Activated naive CD8-positive, alpha-beta T cell (primary cell): Measurements from ENCODE around the gene KRT9.
"Not testable (repeated sequence)": the region's sequence is repeated elsewhere in the genome, so short reads cannot be mapped to it uniquely, and the experiment has no call there.

ENCODE experiments used
- H3K27ac Mint-ChIP-seq: one replicate; pipeline ENCODE4 v1.8.0; 2021; ENCODE audit warnings: mixed read lengths
- H3K27me3 Mint-ChIP-seq: one replicate; pipeline ENCODE4 v1.8.0; 2021; ENCODE audit warnings: mixed read lengths
- H3K36me3 Mint-ChIP-seq: one replicate; pipeline ENCODE4 v1.8.0; 2021; ENCODE audit warnings: mixed read lengths
- H3K4me1 Mint-ChIP-seq: one replicate; pipeline ENCODE4 v1.8.0; 2021; ENCODE audit warnings: low read depth, mixed read lengths
- H3K4me3 Mint-ChIP-seq: one replicate; pipeline ENCODE4 v1.8.0; 2021; ENCODE audit warnings: mild to moderate bottlenecking, mixed read lengths
- H3K9me3 Mint-ChIP-seq: one replicate; pipeline ENCODE4 v1.8.0; 2021; ENCODE audit warnings: low read depth, mixed read lengths

Gene KRT9

DNA sequence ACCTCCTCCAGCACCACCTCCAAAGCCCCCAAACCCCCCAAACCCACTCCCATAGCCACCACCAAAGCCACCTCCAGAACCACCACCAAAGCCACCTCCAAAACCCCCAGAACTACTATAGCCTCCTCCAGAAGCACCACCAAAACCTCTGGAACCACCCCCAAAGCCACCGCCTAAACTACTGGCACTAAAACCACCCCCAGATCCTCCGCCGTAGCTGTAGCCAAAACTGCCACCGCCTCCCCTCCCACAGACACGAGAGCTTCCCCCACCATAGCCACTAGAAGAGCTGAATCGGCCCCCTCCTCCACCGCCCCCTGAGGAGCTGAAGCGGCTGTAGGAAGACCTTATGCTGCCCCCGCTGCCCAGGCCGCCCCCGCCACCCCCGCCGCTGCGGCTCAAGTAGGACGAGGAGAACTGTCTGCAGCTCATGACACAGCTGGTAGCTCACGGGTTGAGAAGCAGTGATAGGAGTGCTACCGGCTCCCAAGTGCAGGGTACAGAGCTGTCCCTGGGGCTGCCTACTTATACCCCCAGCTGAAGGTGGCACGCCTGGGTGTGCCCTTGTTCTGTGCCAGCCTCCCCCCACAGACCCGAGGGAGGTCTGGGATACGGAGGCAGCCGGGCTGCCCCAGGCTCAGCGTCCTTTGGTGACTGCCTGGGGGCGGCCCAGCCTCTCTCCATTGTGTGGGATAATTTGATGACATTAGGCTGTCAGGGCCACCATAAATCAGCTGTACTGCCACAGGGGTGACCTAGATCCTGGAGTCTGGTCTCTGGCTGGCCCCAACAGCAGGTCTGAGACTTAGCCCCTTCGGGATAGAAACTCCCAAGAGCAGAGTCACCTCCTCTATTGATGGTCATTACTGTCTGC is at the start of gene KRT9:
KRT9 (minus strand) TSS at position 499 of the 874 bp plus-strand sequence; CDS start at position 432, 67 bp downstream.
- Mint-ChIP-seq H3K27ac (no peak within 1 kb of the TSS), H3K27me3 (peaks cover 17% of the 10 kb centered on the region)

DNA sequence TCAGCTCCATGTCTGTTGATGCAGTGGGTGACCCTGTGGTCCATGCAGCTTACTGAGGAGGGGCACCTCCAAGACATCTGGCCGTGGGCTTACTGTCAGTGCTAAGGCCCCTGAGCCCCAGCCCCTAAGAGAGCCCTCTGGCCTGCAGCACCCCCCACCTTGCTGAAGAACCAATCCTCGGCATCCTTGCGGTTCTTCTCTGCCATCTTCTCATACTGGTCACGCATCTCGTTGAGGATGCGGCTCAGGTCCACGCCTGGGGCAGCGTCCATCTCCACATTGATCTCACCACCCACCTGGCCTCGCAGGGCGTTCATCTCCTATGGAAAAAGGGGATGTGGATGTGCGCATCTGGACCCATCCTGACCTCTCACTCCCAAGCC is 49.6 kb upstream of the KRT9 start:
- H3K27ac Mint-ChIP-seq, H3K9me3 Mint-ChIP-seq, H3K4me3 Mint-ChIP-seq, H3K27me3 Mint-ChIP-seq, H3K4me1 Mint-ChIP-seq, H3K36me3 Mint-ChIP-seq: not testable (repeated sequence)

More for the DNA sequence above, at the start of gene KRT9:
- H3K4me3 Mint-ChIP-seq = no peak within 1 kb of the TSS
- H3K4me1 Mint-ChIP-seq = peaks cover 11% of the 10 kb centered on the region
- peaks cover 4% of the 10 kb centered on the region for H3K9me3 Mint-ChIP-seq
- H3K36me3 Mint-ChIP-seq = no peaks in the 10 kb centered on the region

- Mint-ChIP-seq H3K4me3 (no peak overlapping the region), H3K27me3 (peaks cover 3% of the 10 kb centered on the region)
Observed at GRCh38 chr17:41620583-41621434, 49.0 kb upstream of the KRT9 start.

DNA sequence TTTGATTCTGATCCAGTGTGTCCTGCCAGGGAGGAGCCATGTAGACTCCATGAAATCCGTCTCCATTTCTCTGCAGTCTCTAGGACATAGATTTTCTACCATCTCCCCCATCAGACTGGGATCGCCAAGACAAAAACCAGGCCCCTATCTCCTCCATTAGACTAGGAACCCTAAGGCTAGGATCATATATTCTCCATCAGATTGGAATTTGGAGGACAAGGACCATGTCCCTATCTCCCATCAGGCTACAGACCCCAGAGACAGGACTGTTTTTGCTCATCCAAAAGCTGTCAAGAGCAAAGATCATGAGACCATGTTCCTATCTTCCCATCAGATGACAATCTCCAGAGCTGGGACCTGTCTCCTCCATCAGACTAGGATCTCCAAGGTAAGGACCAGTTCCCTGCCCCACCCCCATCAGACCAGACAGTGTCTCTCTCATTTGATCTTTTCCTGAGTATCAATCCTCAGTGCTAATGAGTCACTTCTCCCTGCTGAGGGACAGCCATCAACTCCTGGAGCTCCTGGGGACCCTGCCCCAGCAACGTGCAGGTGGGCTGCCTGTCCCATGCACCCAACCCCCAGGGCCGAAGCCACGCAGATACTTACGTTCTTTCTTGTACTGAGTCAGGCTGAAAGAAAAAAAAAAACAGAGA is 48.2 kb upstream of the KRT9 start:
- not testable (repeated sequence) for H3K36me3 Mint-ChIP-seq, H3K4me1 Mint-ChIP-seq, H3K4me3 Mint-ChIP-seq, H3K27me3 Mint-ChIP-seq, H3K27ac Mint-ChIP-seq, H3K9me3 Mint-ChIP-seq

More at GRCh38 chr17:41620583-41621434, 49.0 kb upstream of the KRT9 start:
- no peaks in the 10 kb centered on the region for H3K4me1 Mint-ChIP-seq
- no peaks in the 10 kb centered on the region for H3K36me3 Mint-ChIP-seq
- H3K9me3 Mint-ChIP-seq = no peaks in the 10 kb centered on the region
- H3K27ac Mint-ChIP-seq = no peak overlapping the region

DNA sequence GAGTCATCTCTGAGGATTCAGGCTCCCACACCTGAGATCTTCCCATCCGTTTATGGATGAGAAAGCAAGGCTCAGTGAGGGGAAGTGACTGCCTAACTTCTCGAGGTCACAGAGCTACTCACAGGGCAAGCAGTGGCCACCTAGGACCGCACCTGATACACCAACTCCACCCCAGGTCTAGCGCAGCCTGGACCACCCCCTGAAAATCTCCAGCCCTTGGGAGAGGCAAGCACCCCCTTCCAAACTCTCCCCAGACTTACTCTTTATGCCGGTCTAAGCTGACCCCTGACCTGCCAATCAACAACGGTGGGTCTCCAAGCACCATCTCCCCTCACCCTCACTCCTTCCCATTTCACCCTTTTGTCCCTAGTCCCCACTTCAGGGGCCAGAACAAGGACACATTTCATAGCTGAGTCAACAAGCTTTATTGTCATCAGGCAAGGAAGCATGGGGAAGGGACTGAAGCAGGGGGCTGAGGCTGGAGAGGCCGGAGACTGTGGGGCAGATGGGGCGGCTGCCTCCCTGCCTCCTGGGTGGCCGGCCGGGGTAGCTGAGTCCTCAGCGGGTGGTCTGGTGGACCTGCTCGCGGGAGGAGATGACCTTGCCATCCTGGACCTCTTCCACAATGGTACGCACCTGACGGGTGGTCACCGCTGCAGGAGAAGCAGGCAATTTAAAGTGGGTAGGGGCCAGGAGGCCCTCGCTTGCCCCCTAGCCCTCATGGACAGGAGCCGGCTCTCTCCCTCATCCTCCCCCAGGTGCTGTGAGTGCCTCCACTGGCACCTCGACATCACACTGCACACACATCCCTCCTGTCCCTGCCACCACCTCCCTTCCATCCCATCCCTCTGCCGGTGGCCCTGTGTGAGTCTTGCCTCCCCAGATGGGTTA is 47.4 kb upstream of the KRT9 start:
- peaks cover 5% of the 10 kb centered on the region for H3K27me3 Mint-ChIP-seq
- H3K9me3 Mint-ChIP-seq = no peaks in the 10 kb centered on the region
- H3K36me3 Mint-ChIP-seq = no peaks in the 10 kb centered on the region

GRCh38 chr17:41618341-41619035 is 46.6 kb upstream of the KRT9 start:
- no peaks in the 10 kb centered on the region for H3K9me3 Mint-ChIP-seq
- peaks cover 5% of the 10 kb centered on the region for H3K27me3 Mint-ChIP-seq
- H3K27ac Mint-ChIP-seq = no peak overlapping the region
- H3K4me3 Mint-ChIP-seq = no peak overlapping the region
- no peaks in the 10 kb centered on the region for H3K4me1 Mint-ChIP-seq
- H3K36me3 Mint-ChIP-seq = no peaks in the 10 kb centered on the region

More for the DNA sequence above, 47.4 kb upstream of the KRT9 start:
- H3K4me1 Mint-ChIP-seq = no peaks in the 10 kb centered on the region
- no peak overlapping the region for H3K27ac Mint-ChIP-seq
- no peak overlapping the region for H3K4me3 Mint-ChIP-seq

DNA sequence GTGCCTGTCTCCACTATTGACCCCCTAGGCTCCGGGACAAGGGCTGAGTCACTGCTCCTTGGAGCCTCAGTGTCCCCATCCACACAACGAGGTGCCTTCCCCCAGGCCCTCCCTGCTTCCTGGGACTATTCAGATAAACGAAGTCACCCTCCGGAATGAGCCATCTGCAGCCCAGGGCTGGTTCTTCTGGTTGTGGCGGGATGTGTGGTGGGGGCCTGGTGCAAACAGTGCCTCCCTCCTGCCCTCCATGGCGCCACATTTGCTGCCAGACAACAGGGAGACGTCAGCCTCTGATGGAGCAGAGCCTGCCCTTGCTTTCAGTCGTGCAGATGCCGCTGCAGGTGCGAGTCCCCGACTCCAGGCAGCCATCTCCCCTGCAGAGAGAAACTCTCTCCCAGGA is 45.8 kb upstream of the KRT9 start:
- Mint-ChIP-seq H3K36me3 (no peaks in the 10 kb centered on the region), H3K4me3 (no peak overlapping the region), H3K9me3 (no peaks in the 10 kb centered on the region), H3K4me1 (no peaks in the 10 kb centered on the region), H3K27me3 (peaks cover 5% of the 10 kb centered on the region), H3K27ac (no peak overlapping the region)

GRCh38 chr17:41617136-41617535 is 45.3 kb upstream of the KRT9 start:
- H3K4me3 Mint-ChIP-seq = no peak overlapping the region
- H3K36me3 Mint-ChIP-seq = no peaks in the 10 kb centered on the region
- no peak overlapping the region for H3K27ac Mint-ChIP-seq
- H3K9me3 Mint-ChIP-seq = no peaks in the 10 kb centered on the region
- H3K27me3 Mint-ChIP-seq = peaks cover 5% of the 10 kb centered on the region
- H3K4me1 Mint-ChIP-seq = no peaks in the 10 kb centered on the region

GRCh38 chr17:41616486-41616885 is 44.6 kb upstream of the KRT9 start:
- not testable (repeated sequence) for H3K27ac Mint-ChIP-seq, H3K4me3 Mint-ChIP-seq, H3K4me1 Mint-ChIP-seq, H3K36me3 Mint-ChIP-seq, H3K27me3 Mint-ChIP-seq, H3K9me3 Mint-ChIP-seq

GRCh38 chr17:41615454-41615853 is 43.6 kb upstream of the KRT9 start:
- Mint-ChIP-seq H3K36me3 (no peaks in the 10 kb centered on the region), H3K27ac (no peak overlapping the region), H3K4me3 (no peak overlapping the region), H3K4me1 (no peaks in the 10 kb centered on the region), H3K27me3 (peaks cover 5% of the 10 kb centered on the region), H3K9me3 (no peaks in the 10 kb centered on the region)

GRCh38 chr17:41614767-41615166 is 42.9 kb upstream of the KRT9 start:
- not testable (repeated sequence) for H3K4me3 Mint-ChIP-seq, H3K27ac Mint-ChIP-seq, H3K9me3 Mint-ChIP-seq, H3K36me3 Mint-ChIP-seq, H3K27me3 Mint-ChIP-seq, H3K4me1 Mint-ChIP-seq

DNA sequence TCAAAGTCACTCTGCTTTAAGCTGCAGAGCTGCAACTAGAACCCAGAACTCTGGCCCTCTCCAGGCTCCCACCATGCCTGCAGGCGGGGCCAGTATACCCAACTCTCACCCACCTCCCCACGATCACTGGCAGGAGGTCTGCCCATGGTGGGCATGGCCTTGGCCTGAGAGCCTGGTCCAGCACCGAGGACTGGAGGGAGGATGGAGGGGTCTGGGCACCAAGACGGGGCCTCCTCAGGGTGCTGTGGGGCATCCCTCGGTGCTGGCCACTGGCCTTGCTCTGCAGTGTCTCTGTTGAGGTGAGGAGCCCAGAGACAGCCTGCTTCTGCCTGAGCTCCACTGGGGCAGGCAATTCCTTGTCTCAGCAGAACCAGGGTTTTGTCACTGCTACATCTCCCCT is 42.2 kb upstream of the KRT9 start:
- no peak overlapping the region for H3K4me3 Mint-ChIP-seq
- peaks cover 4% of the 10 kb centered on the region for H3K27me3 Mint-ChIP-seq
- H3K9me3 Mint-ChIP-seq = no peaks in the 10 kb centered on the region
- no peaks in the 10 kb centered on the region for H3K4me1 Mint-ChIP-seq
- H3K36me3 Mint-ChIP-seq = no peaks in the 10 kb centered on the region
- H3K27ac Mint-ChIP-seq = no peak overlapping the region

DNA sequence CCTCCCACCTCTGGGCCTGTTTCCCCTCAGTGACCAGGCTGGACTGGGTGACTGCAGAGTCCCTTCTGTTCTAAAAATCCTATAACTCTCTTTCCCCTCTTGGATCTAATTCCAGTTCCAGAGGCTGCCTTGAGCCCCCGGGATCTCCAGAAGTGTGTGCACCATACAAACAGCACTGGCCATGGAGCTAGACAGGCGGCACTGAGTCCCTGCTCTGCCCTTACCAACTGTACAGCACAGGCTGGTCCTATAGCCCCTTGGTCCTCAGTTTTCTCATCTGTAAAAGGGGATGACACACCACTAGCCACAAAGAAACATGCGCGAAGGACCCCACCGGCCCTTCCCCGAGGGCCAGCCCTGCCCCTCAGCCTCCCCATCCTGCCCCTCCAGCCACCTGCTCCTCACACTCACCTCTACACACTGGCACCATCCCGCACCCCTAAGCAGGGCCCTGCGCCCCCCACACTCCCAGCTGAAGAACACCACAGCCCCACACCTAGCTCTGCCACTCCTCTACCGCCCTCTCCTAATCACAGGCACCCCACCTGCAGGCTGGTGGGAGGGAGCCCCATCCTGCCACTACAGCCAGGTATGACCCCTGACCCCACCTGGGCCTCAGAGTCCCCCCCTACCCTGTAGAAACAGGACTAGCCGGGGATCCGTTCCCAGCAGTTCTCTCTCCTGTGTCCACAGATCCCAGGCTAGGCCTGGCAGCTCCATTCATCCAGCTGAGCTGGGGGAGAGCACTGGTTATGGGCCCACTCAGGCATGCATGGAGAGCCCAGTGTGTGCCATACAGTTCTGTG is 41.6 kb upstream of the KRT9 start:
- Mint-ChIP-seq H3K9me3 (no peaks in the 10 kb centered on the region), H3K4me3 (no peak overlapping the region), H3K27ac (no peak overlapping the region), H3K36me3 (no peaks in the 10 kb centered on the region), H3K4me1 (no peaks in the 10 kb centered on the region), H3K27me3 (peaks cover 6% of the 10 kb centered on the region)
